DOHH2 (cell line): ENCODE data around the gene FAM227B.

ENCODE experiments used
- H3F3A ChIP-seq: fragments of 200-600 bp; sonication (generic), shearing (Covaris generic); 2 replicates; pipeline ENCODE4 v1.6.0; 2016; ENCODE audit warnings: antibody characterized with exemption, mild to moderate bottlenecking; ENCODE audit not compliant: control insufficient read depth, insufficient read depth
- H3K27ac ChIP-seq: fragments of 200-600 bp; sonication (generic); 2 replicates; pipeline ENCODE4 v1.5.1; 2014; ENCODE audit warnings: low read depth, mild to moderate bottlenecking, low read length, moderate library complexity
- H3K27me3 ChIP-seq: fragments of 200-600 bp; sonication (generic); 2 replicates; pipeline ENCODE4 v1.6.1; 2014; ENCODE audit warnings: mild to moderate bottlenecking, low read length, mixed read lengths; ENCODE audit not compliant: control insufficient read depth
- H3K36me3 ChIP-seq: fragments of 200-600 bp; sonication (generic); 2 replicates; pipeline ENCODE4 v1.6.1; 2014; ENCODE audit warnings: mild to moderate bottlenecking, low read length, moderate library complexity, mixed read lengths; ENCODE audit not compliant: control insufficient read depth
- H3K4me1 ChIP-seq: fragments of 200-600 bp; sonication (generic); 2 replicates; pipeline ENCODE4 v1.6.1; 2014; ENCODE audit warnings: mild to moderate bottlenecking, low read length, mixed read lengths; ENCODE audit not compliant: control insufficient read depth
- H3K4me2 ChIP-seq: fragments of 200-600 bp; sonication (generic); 2 replicates; pipeline ENCODE4 v1.6.0; 2014; ENCODE audit warnings: mild to moderate bottlenecking, low read length, moderate library complexity
- H3K4me3 ChIP-seq: fragments of 200-600 bp; sonication (generic); 2 replicates; pipeline ENCODE4 v1.5.1; 2014; ENCODE audit warnings: mild to moderate bottlenecking, low read length, mixed read lengths
- H3K79me2 ChIP-seq: fragments of 200-600 bp; sonication (generic); 2 replicates; pipeline ENCODE4 v1.6.1; 2014; ENCODE audit warnings: mild to moderate bottlenecking, low read length, mixed read lengths; ENCODE audit not compliant: control insufficient read depth
- H3K9me2 ChIP-seq: fragments of 200-600 bp; sonication (generic); replicated peaks from 2 replicates; pipeline ENCODE4 v1.6.1; 2014; ENCODE audit warnings: mild to moderate bottlenecking, low read length, mixed read lengths; ENCODE audit not compliant: control insufficient read depth
- H3K9me3 ChIP-seq: fragments of 200-600 bp; sonication (generic); 2 replicates; pipeline ENCODE4 v1.6.1; 2014; ENCODE audit warnings: antibody characterized with exemption, low read length, mixed read lengths; ENCODE audit not compliant: control insufficient read depth, insufficient read depth
- H4K20me1 ChIP-seq: fragments of 200-600 bp; sonication (generic); 2 replicates; pipeline ENCODE4 v1.6.0; 2014; ENCODE audit warnings: low read depth, mild to moderate bottlenecking, antibody characterized with exemption, low read length, moderate library complexity; ENCODE audit not compliant: control insufficient read depth, insufficient read depth
- EZH2phosphoT487 ChIP-seq: fragments of 200-600 bp; sonication (generic); IDR thresholded peaks from 2 replicates; pipeline ENCODE4 v1.6.1; 2017; ENCODE audit warnings: borderline replicate concordance, mild to moderate bottlenecking, antibody characterized with exemption, low read length, moderate library complexity, mixed read lengths
- TF ChIP-seq, protein P1 (sequence below): fragments of 200-600 bp; sonication (generic); IDR thresholded peaks from one replicate; pipeline ENCODE4 v1.5.1; 2014; ENCODE audit warnings: antibody characterized with exemption, mild to moderate bottlenecking, low read depth, low read length; ENCODE audit not compliant: poor library complexity, severe bottlenecking

The FAM227B gene

GRCh38 chr15:49460411-49460941 is 160.1 kb downstream of the FAM227B start:
- Histone ChIP-seq H3K9me3 (no peaks in the 10 kb centered on the region), H4K20me1 (no peaks in the 10 kb centered on the region), H3K4me3 (no peak overlapping the region), H3K9me2 (no peaks in the 10 kb centered on the region), H3F3A (no peaks in the 10 kb centered on the region), H3K4me2 (no peak overlapping the region), H3K79me2 (no peaks in the 10 kb centered on the region), H3K36me3 (no peaks in the 10 kb centered on the region), H3K27ac (no peak overlapping the region), H3K27me3 (peaks cover 8% of the 10 kb centered on the region), H3K4me1 (no peaks in the 10 kb centered on the region)
- TF ChIP-seq EZH2phosphoT487 = no peak
- TF ChIP-seq, protein P1, sequence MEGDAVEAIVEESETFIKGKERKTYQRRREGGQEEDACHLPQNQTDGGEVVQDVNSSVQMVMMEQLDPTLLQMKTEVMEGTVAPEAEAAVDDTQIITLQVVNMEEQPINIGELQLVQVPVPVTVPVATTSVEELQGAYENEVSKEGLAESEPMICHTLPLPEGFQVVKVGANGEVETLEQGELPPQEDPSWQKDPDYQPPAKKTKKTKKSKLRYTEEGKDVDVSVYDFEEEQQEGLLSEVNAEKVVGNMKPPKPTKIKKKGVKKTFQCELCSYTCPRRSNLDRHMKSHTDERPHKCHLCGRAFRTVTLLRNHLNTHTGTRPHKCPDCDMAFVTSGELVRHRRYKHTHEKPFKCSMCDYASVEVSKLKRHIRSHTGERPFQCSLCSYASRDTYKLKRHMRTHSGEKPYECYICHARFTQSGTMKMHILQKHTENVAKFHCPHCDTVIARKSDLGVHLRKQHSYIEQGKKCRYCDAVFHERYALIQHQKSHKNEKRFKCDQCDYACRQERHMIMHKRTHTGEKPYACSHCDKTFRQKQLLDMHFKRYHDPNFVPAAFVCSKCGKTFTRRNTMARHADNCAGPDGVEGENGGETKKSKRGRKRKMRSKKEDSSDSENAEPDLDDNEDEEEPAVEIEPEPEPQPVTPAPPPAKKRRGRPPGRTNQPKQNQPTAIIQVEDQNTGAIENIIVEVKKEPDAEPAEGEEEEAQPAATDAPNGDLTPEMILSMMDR = no peak

GRCh38 chr15:49458145-49458544 is 162.5 kb downstream of the FAM227B start:
- H3K9me2 ChIP-seq = no peaks in the 10 kb centered on the region
- H3K4me3 ChIP-seq = no peak overlapping the region
- no peak for TF ChIP-seq EZH2phosphoT487
- TF ChIP-seq, protein P1 = no peak
- H3F3A ChIP-seq = no peaks in the 10 kb centered on the region
- no peak overlapping the region for H3K4me2 ChIP-seq
- H3K9me3 ChIP-seq = no peaks in the 10 kb centered on the region
- no peak overlapping the region for H3K27ac ChIP-seq
- peaks cover 8% of the 10 kb centered on the region for H3K27me3 ChIP-seq
- no peaks in the 10 kb centered on the region for H4K20me1 ChIP-seq
- no peaks in the 10 kb centered on the region for H3K4me1 ChIP-seq
- H3K79me2 ChIP-seq = no peaks in the 10 kb centered on the region
- H3K36me3 ChIP-seq = no peaks in the 10 kb centered on the region

- Histone ChIP-seq H3K27me3 (peaks cover 6% of the 10 kb centered on the region), H3K9me2 (no peaks in the 10 kb centered on the region), H3K79me2 (no peaks in the 10 kb centered on the region), H3K4me1 (no peaks in the 10 kb centered on the region), H3F3A (no peaks in the 10 kb centered on the region), H3K4me3 (no peak overlapping the region), H3K36me3 (no peaks in the 10 kb centered on the region), H3K9me3 (no peaks in the 10 kb centered on the region), H3K4me2 (no peak overlapping the region), H4K20me1 (no peaks in the 10 kb centered on the region), H3K27ac (no peak overlapping the region)
- TF ChIP-seq, protein P1 = no peak
- TF ChIP-seq EZH2phosphoT487 = no peak
Measured at GRCh38 chr15:49456166-49456565, 164.5 kb downstream of the FAM227B start.

DNA sequence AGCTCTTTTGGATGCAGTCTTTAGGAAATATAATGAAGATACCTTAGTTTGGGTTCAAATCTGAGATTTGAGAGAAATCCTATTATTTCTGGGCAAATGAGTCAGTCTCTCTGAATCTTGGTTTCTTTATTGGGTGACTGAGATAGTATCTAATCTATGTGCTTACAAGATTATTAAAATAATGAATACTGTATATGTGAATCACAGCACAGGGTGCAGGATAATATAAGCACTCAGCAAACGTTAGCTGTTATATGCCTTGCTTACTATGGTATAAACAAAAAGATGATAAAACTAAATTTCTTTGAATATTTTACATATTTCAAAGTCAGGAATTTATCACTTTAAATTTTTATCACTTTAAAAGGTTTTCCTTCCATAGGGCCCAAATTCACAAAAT is 168.0 kb downstream of the FAM227B start:
- H3K27me3 ChIP-seq = no peaks in the 10 kb centered on the region
- H3F3A ChIP-seq = no peaks in the 10 kb centered on the region
- H3K4me1 ChIP-seq = no peaks in the 10 kb centered on the region
- no peaks in the 10 kb centered on the region for H3K9me3 ChIP-seq
- no peaks in the 10 kb centered on the region for H4K20me1 ChIP-seq
- TF ChIP-seq, protein P1 = no peak
- no peak for TF ChIP-seq EZH2phosphoT487
- no peaks in the 10 kb centered on the region for H3K36me3 ChIP-seq
- H3K9me2 ChIP-seq = no peaks in the 10 kb centered on the region
- no peak overlapping the region for H3K4me3 ChIP-seq
- no peak overlapping the region for H3K27ac ChIP-seq
- no peak overlapping the region for H3K4me2 ChIP-seq
- no peaks in the 10 kb centered on the region for H3K79me2 ChIP-seq
